Measurements from ENCODE around the gene PHC2.
"Not testable (repeated sequence)": the region's sequence is repeated elsewhere in the genome, so short reads cannot be mapped to it uniquely, and the experiment has no call there.

Gene PHC2

GRCh38 chr1:33327587-33328325, 103.1 kb downstream of the PHC2 start:
- DNase-seq, result no peak

DNA sequence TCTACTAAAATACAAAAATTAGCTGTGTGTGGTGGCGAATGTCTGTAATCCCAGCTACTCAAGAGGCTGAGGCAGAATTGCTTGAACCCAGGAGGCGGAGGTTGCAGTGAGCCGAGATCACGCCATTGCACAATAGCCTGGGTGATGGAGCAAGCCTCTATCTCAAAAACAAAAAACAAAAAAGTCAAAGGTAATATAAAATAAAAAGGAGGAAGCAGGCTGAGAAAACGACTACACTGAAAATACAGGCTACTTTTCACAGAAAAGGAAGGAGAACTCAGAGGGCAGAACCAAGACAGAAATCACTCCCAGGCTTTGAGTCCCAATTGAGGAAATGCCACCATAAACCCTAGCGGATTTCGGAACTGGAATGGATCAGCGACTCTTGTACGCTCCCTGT, 104.1 kb downstream of the PHC2 start:
- no peak for DNase-seq

- DNase-seq, result no peak
Observed at GRCh38 chr1:33324677-33325575, 106.0 kb downstream of the PHC2 start.

- no peak for DNase-seq
Observed at GRCh38 chr1:33323663-33324477, 107.0 kb downstream of the PHC2 start.

- DNase-seq, result no peak
Observed at GRCh38 chr1:33322870-33323585, 107.9 kb downstream of the PHC2 start.

GRCh38 chr1:33322109-33322508, 108.8 kb downstream of the PHC2 start:
- DNase-seq, result no peak

GRCh38 chr1:33321178-33321577, 109.7 kb downstream of the PHC2 start:
- DNase-seq, result no peak

- DNase-seq, result no peak
Observed at GRCh38 chr1:33320619-33321165, 110.2 kb downstream of the PHC2 start, which contains the start of gene A3GALT2. A3GALT2 (minus strand) TSS chr1:33321098; CDS start chr1:33321098, 0 bp downstream.

- no peak for DNase-seq
Observed at GRCh38 chr1:33319949-33320618, 110.8 kb downstream of the PHC2 start.

DNA sequence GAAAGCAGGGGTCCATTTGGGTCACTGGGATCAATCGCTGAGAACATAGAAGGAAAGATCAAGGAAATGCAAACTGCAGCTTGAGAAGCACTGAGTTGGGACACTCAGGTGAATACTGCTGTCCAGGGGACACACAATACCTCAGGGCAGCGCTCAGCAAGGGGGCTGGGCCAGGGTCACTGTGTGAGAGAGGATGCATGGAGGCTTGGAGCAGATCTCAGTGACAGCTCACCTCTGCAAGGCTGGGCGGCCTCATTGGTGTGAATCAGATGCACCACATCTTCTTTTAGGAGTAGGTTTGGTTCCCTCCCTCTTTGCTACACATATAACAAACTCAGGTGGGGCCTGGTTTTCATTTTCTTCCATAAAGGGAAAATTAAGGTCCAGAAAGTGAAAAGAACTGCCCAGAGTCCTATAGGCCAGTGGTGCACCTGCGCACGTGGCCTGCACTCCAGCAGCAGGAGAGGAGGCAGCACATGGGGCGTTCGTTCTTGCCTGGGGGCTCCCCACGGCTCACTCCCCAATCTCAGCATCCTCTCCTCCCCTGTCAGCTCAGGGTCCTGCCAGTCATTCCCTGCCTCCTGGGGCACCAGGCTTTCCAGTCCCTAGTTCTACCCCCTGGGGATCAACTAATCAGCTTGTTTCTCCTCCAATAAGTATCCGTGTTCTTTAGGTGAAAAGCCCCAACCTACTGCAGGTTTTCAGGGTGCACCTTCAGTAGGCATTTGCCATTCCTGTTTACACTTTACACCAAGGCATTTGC, 111.5 kb downstream of the PHC2 start:
- no peak for DNase-seq

DNA sequence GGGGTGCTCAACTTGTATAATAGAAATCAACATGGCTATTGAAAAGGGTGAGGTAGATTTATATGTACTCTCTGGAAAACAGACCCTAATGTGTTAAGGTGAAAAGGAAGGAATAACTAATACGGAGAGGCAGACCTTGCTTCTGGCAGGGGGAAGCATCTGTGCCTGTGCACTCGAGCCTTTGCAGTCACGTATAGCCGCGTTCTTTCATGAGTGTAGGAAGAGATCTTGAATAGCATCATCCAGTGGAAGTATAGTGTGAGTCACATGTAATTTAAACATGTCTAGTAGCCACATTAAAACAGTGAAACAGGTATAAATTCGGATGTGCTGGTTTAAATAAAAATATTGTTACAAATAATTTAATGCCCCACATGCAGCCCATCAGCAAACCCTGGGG, 112.9 kb downstream of the PHC2 start:
- no peak for DNase-seq

- DNase-seq, result no peak
Observed at GRCh38 chr1:33317354-33317753, 113.5 kb downstream of the PHC2 start.

DNA sequence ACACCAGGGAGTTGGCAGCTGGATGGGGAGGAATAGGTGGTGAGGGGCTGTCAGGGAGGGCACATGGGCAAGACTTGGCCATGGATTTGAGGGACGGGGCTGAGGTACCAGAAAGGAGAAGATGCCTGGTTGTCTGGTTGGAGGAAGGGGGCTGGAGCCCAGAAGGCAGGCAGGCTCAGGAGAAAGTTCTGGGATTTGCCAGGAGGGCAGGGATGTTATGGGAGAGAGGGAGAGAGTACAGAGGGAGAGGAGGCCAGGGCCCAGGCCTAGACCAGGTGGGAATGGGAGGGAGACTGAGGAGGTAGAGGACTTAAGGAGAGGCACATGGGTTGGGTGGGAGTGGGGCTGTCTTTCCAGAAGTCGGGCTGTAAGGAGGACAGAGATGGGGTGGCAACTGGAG, 114.3 kb downstream of the PHC2 start:
- no peak for DNase-seq

- no peak for DNase-seq
Observed at GRCh38 chr1:33314416-33314815, 116.5 kb downstream of the PHC2 start.

DNA sequence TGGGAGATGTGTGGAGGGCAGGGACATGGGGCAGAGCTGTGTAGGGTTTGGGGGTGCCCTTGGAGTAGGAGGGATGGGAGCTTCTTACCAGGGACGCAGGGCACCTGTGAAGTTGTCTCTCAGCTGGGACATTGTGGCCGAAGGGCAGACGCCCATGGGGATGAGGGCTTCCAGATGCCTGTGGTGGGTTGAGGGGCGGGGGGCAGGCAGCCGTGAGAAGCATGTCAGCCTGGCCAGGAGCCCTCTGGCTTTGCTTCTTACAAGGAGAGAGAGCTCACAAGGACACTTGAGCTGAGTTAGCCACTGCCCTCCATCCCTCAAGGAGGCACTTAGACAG, 118.5 kb downstream of the PHC2 start:
- no peak for DNase-seq

DNA sequence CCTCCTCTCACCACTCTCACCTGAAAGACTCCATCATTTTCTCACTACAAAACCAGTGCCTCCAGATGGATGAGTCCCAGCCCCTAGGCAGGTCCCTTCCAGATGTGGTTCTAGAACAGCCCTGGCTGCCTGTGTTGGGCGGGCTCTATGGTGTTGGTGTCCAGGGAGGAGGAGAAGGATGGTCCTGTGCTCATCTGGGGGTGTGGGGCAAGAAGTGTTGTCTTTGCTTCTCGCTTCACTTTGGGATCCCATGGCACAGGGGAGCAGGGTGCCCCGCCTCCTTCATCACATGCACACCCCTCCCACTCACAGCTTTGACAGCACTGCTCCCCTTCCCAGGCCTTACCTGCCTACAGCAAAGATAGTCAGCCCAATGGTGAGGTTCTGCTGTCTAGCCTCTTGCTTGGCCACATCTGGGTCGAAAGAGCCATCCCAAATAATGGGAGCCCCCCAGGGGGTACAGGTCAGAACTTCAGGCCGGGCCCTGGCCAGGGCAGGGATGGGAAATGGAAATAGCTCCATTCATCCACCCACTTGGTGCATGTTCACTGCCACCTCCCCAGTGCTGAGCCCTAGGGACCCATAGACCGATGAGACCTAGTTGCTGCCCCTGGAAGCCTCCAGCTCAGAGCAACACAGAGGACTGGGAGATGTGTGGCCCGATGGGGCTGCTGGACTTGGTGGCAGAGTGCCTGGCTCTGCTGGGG, 119.0 kb downstream of the PHC2 start:
- no peak for DNase-seq

- no peak for DNase-seq
Observed at GRCh38 chr1:33310702-33311101, 120.2 kb downstream of the PHC2 start.

DNA sequence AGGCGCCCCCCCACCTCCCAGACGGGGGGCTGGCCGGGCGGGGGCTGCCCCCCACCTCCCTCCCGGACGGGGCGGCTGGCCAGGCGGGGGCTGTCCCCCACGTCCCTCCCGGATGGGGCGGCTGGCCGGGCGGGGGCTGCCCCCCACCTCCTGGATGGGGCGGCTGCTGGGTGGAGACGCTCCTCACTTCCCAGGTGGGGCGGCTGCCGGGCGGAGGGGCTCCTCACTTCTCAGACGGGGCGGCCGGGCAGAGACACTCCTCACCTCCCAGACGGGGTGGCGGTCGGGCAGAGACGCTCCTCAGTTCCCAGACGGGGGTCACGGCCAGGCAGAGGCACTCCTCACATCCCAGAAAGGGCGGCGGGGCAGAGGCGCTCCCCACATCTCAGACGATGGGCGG, 121.5 kb downstream of the PHC2 start:
- not testable (repeated sequence) for DNase-seq

- no peak for DNase-seq
Observed at GRCh38 chr1:33307494-33307864, 123.4 kb downstream of the PHC2 start.

Data from NCI-H1048 (cell line).